RWPE2 (cell line): Measurements from ENCODE around the gene GRK3.

Source experiments
- ATAC-seq: fragments of 200-7000 bp; cut with Tn5 transposase; 3 replicates; pipeline ENCODE4 v1.9.1; 2021; ENCODE audit warnings: low read depth
- DNase-seq: peaks from one replicate; pipeline ENCODE4 v3.0.0-alpha.2; 2020; ENCODE audit warnings: low spot score
- H3K27ac ChIP-seq: fragments of 450-650 bp; 2 replicates; pipeline ENCODE4 v1.5.1; 2017; ENCODE audit warnings: mild to moderate bottlenecking; ENCODE audit not compliant: poor library complexity, severe bottlenecking
- H3K27me3 ChIP-seq: fragments of 250-450 bp; sonication (Bioruptor Pico); 2 replicates; pipeline ENCODE4 v1.5.1; 2021; ENCODE audit warnings: mild to moderate bottlenecking, moderate library complexity; ENCODE audit not compliant: insufficient read depth, poor library complexity, severe bottlenecking
- H3K36me3 ChIP-seq: fragments of 250-450 bp; sonication (Bioruptor Pico); 2 replicates; pipeline ENCODE4 v1.5.1; 2020; ENCODE audit warnings: low read depth, mild to moderate bottlenecking, moderate library complexity
- H3K4me1 ChIP-seq: fragments of 250-450 bp; sonication (Bioruptor Pico); 2 replicates; pipeline ENCODE4 v1.5.1; 2021; ENCODE audit warnings: mild to moderate bottlenecking, moderate library complexity; ENCODE audit not compliant: insufficient read depth, poor library complexity, severe bottlenecking
- H3K4me3 ChIP-seq: fragments of 250-450 bp; sonication (Bioruptor Pico); 2 replicates; pipeline ENCODE4 v1.5.1; 2021; ENCODE audit warnings: mild to moderate bottlenecking, moderate library complexity; ENCODE audit not compliant: severe bottlenecking
- H3K9me3 ChIP-seq: fragments of 250-450 bp; sonication (Bioruptor Pico); 2 replicates; pipeline ENCODE4 v1.5.1; 2021; ENCODE audit warnings: mild to moderate bottlenecking, moderate library complexity; ENCODE audit not compliant: severe bottlenecking
- CTCF ChIP-seq: fragments of 450-650 bp; IDR thresholded peaks from one replicate; pipeline ENCODE4 v1.5.1; 2017; ENCODE audit warnings: mild to moderate bottlenecking, moderate library complexity; ENCODE audit not compliant: poor library complexity, severe bottlenecking

The GRK3 gene

GRCh38 chr22:25757686-25758085, 193.2 kb downstream of the GRK3 start:
- Histone ChIP-seq H3K27ac (peak overlapping the region; percentile 67), H3K4me1 (peaks cover 31% of the 10 kb centered on the region), H3K9me3 (no peaks in the 10 kb centered on the region), H3K36me3 (no peaks in the 10 kb centered on the region), H3K4me3 (no peak overlapping the region), H3K27me3 (no peaks in the 10 kb centered on the region)
- TF ChIP-seq CTCF, result no peak
- DNase-seq (no peak), ATAC-seq (peak; percentile 71)

- no peak overlapping the region for H3K4me3 ChIP-seq
- no peaks in the 10 kb centered on the region for H3K36me3 ChIP-seq
- H3K9me3 ChIP-seq, result no peaks in the 10 kb centered on the region
- H3K4me1 ChIP-seq, result peaks cover 31% of the 10 kb centered on the region
- DNase-seq, result no peak
- H3K27me3 ChIP-seq, result no peaks in the 10 kb centered on the region
- peak overlapping the region; percentile 67 for H3K27ac ChIP-seq
- no peak for TF ChIP-seq CTCF
- ATAC-seq, result no peak
Measured at GRCh38 chr22:25758316-25758715, 193.8 kb downstream of the GRK3 start.

GRCh38 chr22:25759825-25760231, 195.4 kb downstream of the GRK3 start:
- Histone ChIP-seq H3K4me1 (peaks cover 31% of the 10 kb centered on the region), H3K9me3 (no peaks in the 10 kb centered on the region), H3K27ac (peak overlapping the region; percentile 67), H3K27me3 (no peaks in the 10 kb centered on the region), H3K4me3 (no peak overlapping the region), H3K36me3 (no peaks in the 10 kb centered on the region)
- ATAC-seq (peak; percentile 95), DNase-seq (peak; percentile 80)
- TF ChIP-seq CTCF, result no peak

GRCh38 chr22:25760294-25760693, 195.8 kb downstream of the GRK3 start:
- H3K4me1 ChIP-seq, result peaks cover 31% of the 10 kb centered on the region
- H3K9me3 ChIP-seq, result no peaks in the 10 kb centered on the region
- DNase-seq (no peak), ATAC-seq (no peak)
- H3K4me3 ChIP-seq, result no peak overlapping the region
- no peak for TF ChIP-seq CTCF
- H3K36me3 ChIP-seq, result no peaks in the 10 kb centered on the region
- peak overlapping the region; percentile 67 for H3K27ac ChIP-seq
- no peaks in the 10 kb centered on the region for H3K27me3 ChIP-seq

GRCh38 chr22:25760848-25761595, 196.5 kb downstream of the GRK3 start:
- no peak for DNase-seq
- ATAC-seq, result no peak
- Histone ChIP-seq H3K4me3 (no peak overlapping the region), H3K9me3 (no peaks in the 10 kb centered on the region), H3K27ac (peak overlapping the region; percentile 67), H3K4me1 (peaks cover 31% of the 10 kb centered on the region), H3K36me3 (no peaks in the 10 kb centered on the region), H3K27me3 (no peaks in the 10 kb centered on the region)
- no peak for TF ChIP-seq CTCF
